WTC11 (cell line): ENCODE results near the gene RSPO1. TPM values are rescaled to one million over a fixed set of nuclear protein-coding genes. Genes with fewer than 3 reads are reported as not detected.

Experiments used
- ATAC-seq: fragments of 200-7000 bp; cut with Tn5 transposase; 2 replicates; pipeline ENCODE4 v1.10.0; 2021; ENCODE audit warnings: mild to moderate bottlenecking, moderate library complexity
- CTCF ChIA-PET: fragments of 300-600 bp; sonication (Branson Sonifier 250); formaldehyde crosslinking; loops from one replicate; lab custom pipeline; 2021; ENCODE audit warnings: antibody characterized with exemption; lab: Charles Lee
- POLR2A ChIA-PET: fragments of 350-600 bp; sonication (Branson Sonifier 250); formaldehyde crosslinking; loops from one replicate; lab custom pipeline; 2021; ENCODE audit warnings: antibody characterized with exemption; lab: Charles Lee
- DNase-seq: peaks from one replicate; pipeline ENCODE4 v3.0.0; 2021; ENCODE audit warnings: low spot score
- H3K27ac Mint-ChIP-seq: 2 replicates; pipeline ENCODE4 v1.8.0; 2021; ENCODE audit warnings: mixed read lengths
- H3K27me3 Mint-ChIP-seq: 2 replicates; pipeline ENCODE4 v1.8.0; 2021; ENCODE audit warnings: low read depth, mild to moderate bottlenecking, moderate library complexity, mixed read lengths
- H3K36me3 Mint-ChIP-seq: 2 replicates; pipeline ENCODE4 v1.8.0; 2021; ENCODE audit warnings: mixed read lengths
- H3K4me1 Mint-ChIP-seq: 2 replicates; pipeline ENCODE4 v1.8.0; 2022; ENCODE audit warnings: mixed read lengths
- H3K4me3 Mint-ChIP-seq: 2 replicates; pipeline ENCODE4 v1.8.0; 2021; ENCODE audit warnings: mild to moderate bottlenecking, moderate library complexity, mixed read lengths
- H3K9me3 Mint-ChIP-seq: 2 replicates; pipeline ENCODE4 v1.8.0; 2021; ENCODE audit warnings: mixed read lengths
- CDX4 ChIP-seq: fragments of 250-450 bp; sonication (Bioruptor Pico); IDR thresholded peaks from 2 replicates; pipeline ENCODE4 v1.9.0; 2021; ENCODE audit warnings: moderate library complexity, mild to moderate bottlenecking, inconsistent platforms, borderline replicate concordance
- FOXP1 ChIP-seq: sonication (generic); formaldehyde crosslinking; IDR thresholded peaks from 2 replicates; pipeline ENCODE4 v1.8.0; 2022; ENCODE audit warnings: missing genetic modification reagents, mild to moderate bottlenecking, moderate library complexity, borderline replicate concordance
- HMGA2 ChIP-seq: fragments of 250-450 bp; sonication (Bioruptor Pico); IDR thresholded peaks from 2 replicates; pipeline ENCODE4 v1.4.0; 2021; ENCODE audit warnings: mild to moderate bottlenecking, moderate library complexity
- MAX ChIP-seq: sonication (generic); formaldehyde crosslinking; IDR thresholded peaks from 2 replicates; pipeline ENCODE4 v1.8.0; 2022; ENCODE audit warnings: mild to moderate bottlenecking, missing genetic modification reagents
- MLX ChIP-seq: sonication (generic); formaldehyde crosslinking; IDR thresholded peaks from 2 replicates; pipeline ENCODE4 v1.8.1; 2023; ENCODE audit warnings: mild to moderate bottlenecking, missing genetic modification reagents, moderate library complexity
- NR3C1 ChIP-seq: sonication (generic); formaldehyde crosslinking; conservative IDR thresholded peaks from 2 replicates; pipeline ENCODE4 v1.8.1; 2023; ENCODE audit warnings: low read depth, mild to moderate bottlenecking, missing genetic modification reagents
- PRRX2 ChIP-seq: fragments of 250-450 bp; sonication (Bioruptor Pico); IDR thresholded peaks from 2 replicates; pipeline ENCODE4 v1.8.0; 2021; ENCODE audit warnings: mild to moderate bottlenecking
- RELA ChIP-seq: sonication (generic); formaldehyde crosslinking; IDR thresholded peaks from 2 replicates; pipeline ENCODE4 v1.8.1; 2022; ENCODE audit warnings: missing genetic modification reagents, mild to moderate bottlenecking, borderline replicate concordance
- SP1 ChIP-seq: sonication (generic); formaldehyde crosslinking; conservative IDR thresholded peaks from 2 replicates; pipeline ENCODE4 v1.8.1; 2022; ENCODE audit warnings: missing genetic modification reagents
- USF1 ChIP-seq: sonication (generic); formaldehyde crosslinking; IDR thresholded peaks from 2 replicates; pipeline ENCODE4 v1.8.0; 2022; ENCODE audit warnings: mild to moderate bottlenecking, missing genetic modification reagents
- ZBTB43 ChIP-seq: sonication (generic); formaldehyde crosslinking; IDR thresholded peaks from 2 replicates; pipeline ENCODE4 v1.8.1; 2023; ENCODE audit warnings: mild to moderate bottlenecking, missing genetic modification reagents
- ZNF219 ChIP-seq: sonication (generic); formaldehyde crosslinking; IDR thresholded peaks from 2 replicates; pipeline ENCODE4 v1.8.0; 2023; ENCODE audit warnings: missing genetic modification reagents, mild to moderate bottlenecking, borderline replicate concordance
- ZNF416 ChIP-seq: fragments of 250-450 bp; sonication (Bioruptor Pico); IDR thresholded peaks from 2 replicates; pipeline ENCODE4 v1.9.0; 2021; ENCODE audit warnings: mild to moderate bottlenecking, inconsistent platforms
- ZNF423 ChIP-seq: fragments of 250-450 bp; sonication (Bioruptor Pico); IDR thresholded peaks from 2 replicates; pipeline ENCODE4 v2.1.2; 2022; ENCODE audit warnings: mild to moderate bottlenecking, moderate library complexity
- total RNA-seq: library from RNA; stranded (reverse); gene quantifications from 3 replicates; pipeline ENCODE4 v1.2.3, GENCODE V29; 2021
- TF ChIP-seq, protein P1 (sequence below): sonication (generic); formaldehyde crosslinking; IDR thresholded peaks from 2 replicates; pipeline ENCODE4 v1.8.1; 2023; ENCODE audit warnings: mild to moderate bottlenecking, missing genetic modification reagents, moderate library complexity
- TF ChIP-seq, protein P2 (sequence below): sonication (generic); formaldehyde crosslinking; IDR thresholded peaks from 2 replicates; pipeline ENCODE4 v1.8.0; 2022; ENCODE audit warnings: missing genetic modification reagents
- TF ChIP-seq, protein P3 (sequence below): sonication (generic); formaldehyde crosslinking; IDR thresholded peaks from 2 replicates; pipeline ENCODE4 v1.8.1; 2022; ENCODE audit warnings: mild to moderate bottlenecking, moderate library complexity, missing genetic modification reagents

Gene RSPO1
- total RNA-seq, 1 experiment from 2014 or later, result 0.13 TPM

DNA sequence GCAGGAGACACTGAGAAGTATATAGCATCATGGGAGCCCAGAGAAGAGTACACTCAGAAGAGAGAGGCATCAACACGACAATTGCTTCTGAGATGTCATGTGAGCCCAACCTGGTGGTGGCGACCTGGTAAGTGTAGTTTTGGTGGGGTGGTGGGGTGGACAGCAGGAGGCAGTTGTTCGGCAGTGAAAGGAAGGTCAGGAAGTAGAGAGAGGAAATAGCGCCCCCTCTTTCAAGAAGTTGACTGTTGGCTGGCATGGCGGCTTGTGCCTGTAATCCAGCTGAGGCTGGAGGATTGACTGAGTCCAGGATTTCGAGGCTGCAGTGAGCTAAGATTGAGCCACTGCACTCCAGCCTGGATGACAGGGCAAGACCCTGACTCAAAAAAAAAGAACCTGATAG is 12.6 kb downstream of the RSPO1 start:
- no peak overlapping the region for H3K4me3 Mint-ChIP-seq
- DNase-seq (peak; percentile 38), ATAC-seq (peak; percentile 86)
- POLR2A ChIA-PET, result no interaction called here
- H3K27me3 Mint-ChIP-seq, result peaks cover 22% of the 10 kb centered on the region
- H3K27ac Mint-ChIP-seq, result no peak overlapping the region
- no peaks in the 10 kb centered on the region for H3K9me3 Mint-ChIP-seq
- CTCF ChIA-PET, result interaction anchor here (0.7 to 2.1 kb wide), 19 partner anchors 10 to 237 kb away, joined by 3 to 15 read pairs (median 5); partner anchors contain the start of genes GNL2, MTF1 and RSPO1
- no peaks in the 10 kb centered on the region for H3K36me3 Mint-ChIP-seq
- no peaks in the 10 kb centered on the region for H3K4me1 Mint-ChIP-seq
- TF ChIP-seq USF1 (CRISPR knock-in tag), result peak; percentile 62
- no peak for TF ChIP-seq MAX (CRISPR knock-in tag)
- no peak for TF ChIP-seq ZNF423 (CRISPR knock-in tag)
- TF ChIP-seq, protein P1, sequence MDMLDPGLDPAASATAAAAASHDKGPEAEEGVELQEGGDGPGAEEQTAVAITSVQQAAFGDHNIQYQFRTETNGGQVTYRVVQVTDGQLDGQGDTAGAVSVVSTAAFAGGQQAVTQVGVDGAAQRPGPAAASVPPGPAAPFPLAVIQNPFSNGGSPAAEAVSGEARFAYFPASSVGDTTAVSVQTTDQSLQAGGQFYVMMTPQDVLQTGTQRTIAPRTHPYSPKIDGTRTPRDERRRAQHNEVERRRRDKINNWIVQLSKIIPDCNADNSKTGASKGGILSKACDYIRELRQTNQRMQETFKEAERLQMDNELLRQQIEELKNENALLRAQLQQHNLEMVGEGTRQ (CRISPR knock-in tag), result peak; percentile 73
- TF ChIP-seq ZNF219 (CRISPR knock-in tag), result no peak
- TF ChIP-seq, protein P2, sequence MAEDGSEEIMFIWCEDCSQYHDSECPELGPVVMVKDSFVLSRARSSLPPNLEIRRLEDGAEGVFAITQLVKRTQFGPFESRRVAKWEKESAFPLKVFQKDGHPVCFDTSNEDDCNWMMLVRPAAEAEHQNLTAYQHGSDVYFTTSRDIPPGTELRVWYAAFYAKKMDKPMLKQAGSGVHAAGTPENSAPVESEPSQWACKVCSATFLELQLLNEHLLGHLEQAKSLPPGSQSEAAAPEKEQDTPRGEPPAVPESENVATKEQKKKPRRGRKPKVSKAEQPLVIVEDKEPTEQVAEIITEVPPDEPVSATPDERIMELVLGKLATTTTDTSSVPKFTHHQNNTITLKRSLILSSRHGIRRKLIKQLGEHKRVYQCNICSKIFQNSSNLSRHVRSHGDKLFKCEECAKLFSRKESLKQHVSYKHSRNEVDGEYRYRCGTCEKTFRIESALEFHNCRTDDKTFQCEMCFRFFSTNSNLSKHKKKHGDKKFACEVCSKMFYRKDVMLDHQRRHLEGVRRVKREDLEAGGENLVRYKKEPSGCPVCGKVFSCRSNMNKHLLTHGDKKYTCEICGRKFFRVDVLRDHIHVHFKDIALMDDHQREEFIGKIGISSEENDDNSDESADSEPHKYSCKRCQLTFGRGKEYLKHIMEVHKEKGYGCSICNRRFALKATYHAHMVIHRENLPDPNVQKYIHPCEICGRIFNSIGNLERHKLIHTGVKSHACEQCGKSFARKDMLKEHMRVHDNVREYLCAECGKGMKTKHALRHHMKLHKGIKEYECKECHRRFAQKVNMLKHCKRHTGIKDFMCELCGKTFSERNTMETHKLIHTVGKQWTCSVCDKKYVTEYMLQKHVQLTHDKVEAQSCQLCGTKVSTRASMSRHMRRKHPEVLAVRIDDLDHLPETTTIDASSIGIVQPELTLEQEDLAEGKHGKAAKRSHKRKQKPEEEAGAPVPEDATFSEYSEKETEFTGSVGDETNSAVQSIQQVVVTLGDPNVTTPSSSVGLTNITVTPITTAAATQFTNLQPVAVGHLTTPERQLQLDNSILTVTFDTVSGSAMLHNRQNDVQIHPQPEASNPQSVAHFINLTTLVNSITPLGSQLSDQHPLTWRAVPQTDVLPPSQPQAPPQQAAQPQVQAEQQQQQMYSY (CRISPR knock-in tag), result peak; percentile 52; the same call in 1 of the 2 replicates
- TF ChIP-seq HMGA2 (CRISPR knock-in tag), result no peak
- TF ChIP-seq RELA (CRISPR knock-in tag), result no peak
- TF ChIP-seq NR3C1 (CRISPR knock-in tag), result no peak

DNA sequence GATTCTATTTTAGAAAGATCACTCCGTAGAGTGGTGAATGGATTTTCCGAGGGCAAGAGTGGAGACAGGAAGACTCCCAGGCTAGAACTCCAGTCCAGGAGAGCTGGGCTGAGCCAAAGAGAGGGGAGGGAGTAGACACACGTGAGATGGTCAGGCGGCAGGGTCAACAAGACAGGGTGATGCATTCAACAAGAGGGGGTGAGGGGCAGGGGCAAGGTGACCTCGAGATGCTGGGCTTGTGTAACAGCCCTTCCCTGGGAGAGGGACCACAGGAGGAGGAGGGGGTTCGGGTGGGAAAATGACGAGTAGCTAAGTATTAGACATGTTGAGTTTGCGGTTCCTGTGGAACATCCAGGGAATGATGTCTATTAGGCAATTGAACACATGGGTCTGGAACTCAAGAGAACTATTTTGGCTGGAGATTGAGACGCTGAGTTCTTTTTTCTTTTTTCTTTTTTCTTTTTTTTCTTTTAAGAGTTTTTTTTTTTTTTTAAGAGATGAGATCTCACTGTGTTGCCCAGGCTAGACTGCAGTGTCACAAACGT is 13.3 kb downstream of the RSPO1 start:
- H3K4me3 Mint-ChIP-seq, result no peak overlapping the region
- no peak overlapping the region for H3K27ac Mint-ChIP-seq
- POLR2A ChIA-PET, result no interaction called here
- TF ChIP-seq SP1 (no peak), MLX (CRISPR knock-in tag) (no peak), NR3C1 (CRISPR knock-in tag) (no peak), PRRX2 (no peak), FOXP1 (CRISPR knock-in tag) (no peak), CDX4 (CRISPR knock-in tag) (no peak), ZBTB43 (no peak), ZNF416 (no peak)
- TF ChIP-seq, protein P3, sequence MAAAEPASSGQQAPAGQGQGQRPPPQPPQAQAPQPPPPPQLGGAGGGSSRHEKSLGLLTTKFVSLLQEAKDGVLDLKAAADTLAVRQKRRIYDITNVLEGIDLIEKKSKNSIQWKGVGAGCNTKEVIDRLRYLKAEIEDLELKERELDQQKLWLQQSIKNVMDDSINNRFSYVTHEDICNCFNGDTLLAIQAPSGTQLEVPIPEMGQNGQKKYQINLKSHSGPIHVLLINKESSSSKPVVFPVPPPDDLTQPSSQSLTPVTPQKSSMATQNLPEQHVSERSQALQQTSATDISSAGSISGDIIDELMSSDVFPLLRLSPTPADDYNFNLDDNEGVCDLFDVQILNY (CRISPR knock-in tag), result no peak
- peaks cover 29% of the 10 kb centered on the region for H3K27me3 Mint-ChIP-seq
- ATAC-seq, result no peak
- no peaks in the 10 kb centered on the region for H3K4me1 Mint-ChIP-seq
- no peaks in the 10 kb centered on the region for H3K9me3 Mint-ChIP-seq
- CTCF ChIA-PET, result interaction anchor here (1.6 to 2.1 kb wide), 3 partner anchors 18 to 134 kb away, joined by 5 to 15 read pairs (median 7); no protein-coding TSS in a partner anchor
- no peaks in the 10 kb centered on the region for H3K36me3 Mint-ChIP-seq
- DNase-seq, result no peak
